GM12878 (cell line): ENCODE data around the gene GTPBP4. TPM values are rescaled to one million over a fixed set of nuclear protein-coding genes. Genes with fewer than 3 reads are reported as not detected.

ENCODE experiments used
- BRCA1 ChIP-seq: IDR thresholded peaks from 2 replicates; pipeline ENCODE4 v1.6.1; 2011; ENCODE audit warnings: low read depth, low read length, improper control_type of control experiment
- CEBPB ChIP-seq, 2 experiments: fragments of 150-350 bp in 1 of 2; IDR thresholded peaks; 2 replicates each; pipeline ENCODE4 v1.6.1; 2012 to 2014; ENCODE audit warnings: low read depth in 2 of 2, low read length in 2 of 2, borderline replicate concordance in 1 of 2, inconsistent platforms in 1 of 2
- DPF2 ChIP-seq: fragments of 450-650 bp; IDR thresholded peaks from 2 replicates; pipeline ENCODE4 v1.6.1; 2017; ENCODE audit warnings: mild to moderate bottlenecking
- EP300 ChIP-seq, 2 experiments: fragments of 150-350 bp in 1 of 2; IDR thresholded peaks; 2 replicates each; pipeline ENCODE4 v1.6.1; 2011 to 2012; ENCODE audit warnings: low read depth in 2 of 2, low read length in 2 of 2, borderline replicate concordance in 1 of 2, improper control_type of control experiment in 1 of 2, inconsistent platforms in 1 of 2; ENCODE audit not compliant: control insufficient read depth in 1 of 2
- HCFC1 ChIP-seq: fragments of 150-350 bp; IDR thresholded peaks from 2 replicates; pipeline ENCODE4 v1.6.1; 2014; ENCODE audit warnings: low read length
- IRF4 ChIP-seq: IDR thresholded peaks from 2 replicates; pipeline ENCODE4 v1.6.1; 2011; ENCODE audit warnings: low read depth, low read length
- KAT2A ChIP-seq: conservative IDR thresholded peaks from 2 replicates; pipeline ENCODE4 v1.6.1; 2011; ENCODE audit warnings: low read depth, low read length; ENCODE audit not compliant: control insufficient read depth
- SIN3A ChIP-seq: IDR thresholded peaks from 2 replicates; pipeline ENCODE4 v1.6.1; 2012; ENCODE audit warnings: low read depth, low read length, improper control_type of control experiment
- TARDBP ChIP-seq: IDR thresholded peaks from 2 replicates; pipeline ENCODE4 v1.6.1; 2016; ENCODE audit warnings: borderline replicate concordance
- ZSCAN29 ChIP-seq: fragments of 450-650 bp; IDR thresholded peaks from 2 replicates; pipeline ENCODE4 v1.6.1; 2017; ENCODE audit warnings: mild to moderate bottlenecking, moderate library complexity
- polyA plus RNA-seq, 11 experiments: library from polyadenylated mRNA; depleted of rRNA in 4 of 11; unstranded in 6 of 11; stranded (reverse) in 5 of 11; fragments of >200 nt; fragmentation: Nextera tagmentation in 4 of 11; fragmentation: Illumina TruSeq in 1 of 11; extraction: Ambion mirVana in 4 of 11; extraction: Trizol in 1 of 11; gene quantifications; 1 replicate in 1 of 11; 2 replicates in 10 of 11; pipeline versions ENCODE4 v1.2.1 to v1.2.3, GENCODE V29; 2011 to 2016; ENCODE audit warnings: inconsistent platforms in 2 of 11, missing spikeins in 2 of 11, low read depth in 1 of 11
- total RNA-seq, 4 experiments: library from RNA; depleted of rRNA in 3 of 4; stranded (reverse); fragments of >200 nt in 3 of 4; fragmentation: Illumina TruSeq in 1 of 4; extraction: Trizol in 1 of 4; gene quantifications; 2 replicates each; pipeline versions ENCODE4 v1.2.1 to v1.2.3, GENCODE V29; 2013 to 2021
- TF ChIP-seq, protein P1 (sequence below): fragments of 450-650 bp; IDR thresholded peaks from 2 replicates; pipeline ENCODE4 v1.6.1; 2016; ENCODE audit warnings: mild to moderate bottlenecking
- TF ChIP-seq, protein P2 (sequence below): fragments of 450-650 bp; IDR thresholded peaks from 2 replicates; pipeline ENCODE4 v1.6.1; 2017; ENCODE audit warnings: antibody characterized with exemption, mild to moderate bottlenecking, moderate library complexity
- TF ChIP-seq, protein P3 (sequence below): fragments of 450-650 bp; IDR thresholded peaks from 2 replicates; pipeline ENCODE4 v1.6.1; 2017; ENCODE audit warnings: low read depth, mild to moderate bottlenecking, moderate library complexity
- TF ChIP-seq, protein P4 (sequence below): IDR thresholded peaks from 2 replicates; pipeline ENCODE4 v1.6.1; 2011; ENCODE audit warnings: borderline replicate concordance, low read depth, mild to moderate bottlenecking, moderate library complexity, low read length; ENCODE audit not compliant: insufficient read depth, poor library complexity, severe bottlenecking
- TF ChIP-seq, protein P5 (sequence below): fragments of 450-650 bp; IDR thresholded peaks from 2 replicates; pipeline ENCODE4 v1.6.1; 2017; ENCODE audit warnings: mild to moderate bottlenecking
- TF ChIP-seq, protein P6 (sequence below): fragments of 450-650 bp; formaldehyde crosslinking; IDR thresholded peaks from 2 replicates; pipeline ENCODE4 v1.4.0; 2020; ENCODE audit warnings: mild to moderate bottlenecking, moderate library complexity

The GTPBP4 gene
- total and polyA plus RNA-seq, 10 of the 15 experiments (the other 5 are each of a cell fraction or from before 2014, with no cell fraction given): 58.5 to 118 (median 71.4) TPM

DNA sequence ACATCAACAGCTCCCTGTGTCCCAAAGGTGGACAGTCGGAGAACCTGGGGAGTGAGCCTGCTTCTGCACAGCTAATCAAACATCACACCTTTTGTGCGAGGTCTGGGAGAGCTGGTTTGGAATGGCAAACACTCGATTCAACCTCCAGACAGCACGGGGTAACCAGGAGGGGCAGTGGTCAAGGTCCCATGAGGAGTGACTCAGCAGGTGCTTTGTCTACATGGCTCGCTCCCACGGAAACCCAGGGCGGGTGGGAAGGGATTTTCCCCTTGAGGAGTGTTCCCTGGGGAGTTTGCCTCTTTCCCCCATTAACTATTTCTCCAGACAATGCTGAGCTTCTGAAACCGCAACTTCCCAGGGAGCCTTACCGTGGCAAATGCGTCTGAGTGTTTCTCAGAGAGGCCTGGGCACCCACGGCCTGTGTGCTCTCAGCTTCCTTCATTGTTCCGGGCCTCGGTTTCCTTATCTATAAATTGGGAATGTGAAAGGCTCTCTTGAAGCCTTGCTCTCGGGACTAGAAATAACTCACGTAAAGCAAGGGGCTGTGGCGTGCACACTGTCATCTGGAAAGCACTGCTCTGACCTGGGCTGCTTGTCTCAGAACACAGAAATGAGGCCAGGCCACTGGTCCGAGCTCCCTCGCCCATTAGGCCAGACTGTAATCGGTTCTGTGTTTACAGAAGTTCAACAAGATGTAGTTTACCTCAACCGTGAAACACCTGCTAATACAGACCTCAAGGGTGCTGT is 14.0 kb upstream of the GTPBP4 start (continued):
- no peak for TF ChIP-seq EP300 (IDR thresholded peaks at IDR 0.05; ENCODE audit: borderline replicate concordance in 1 of 2, control insufficient read depth in 1 of 2, low read depth in 2 of 2, low read length in 2 of 2)
- TF ChIP-seq CEBPB (IDR thresholded peaks at IDR 0.05; ENCODE audit: borderline replicate concordance in 1 of 2, low read depth in 2 of 2, low read length in 2 of 2): no peak
- TF ChIP-seq, protein P1, sequence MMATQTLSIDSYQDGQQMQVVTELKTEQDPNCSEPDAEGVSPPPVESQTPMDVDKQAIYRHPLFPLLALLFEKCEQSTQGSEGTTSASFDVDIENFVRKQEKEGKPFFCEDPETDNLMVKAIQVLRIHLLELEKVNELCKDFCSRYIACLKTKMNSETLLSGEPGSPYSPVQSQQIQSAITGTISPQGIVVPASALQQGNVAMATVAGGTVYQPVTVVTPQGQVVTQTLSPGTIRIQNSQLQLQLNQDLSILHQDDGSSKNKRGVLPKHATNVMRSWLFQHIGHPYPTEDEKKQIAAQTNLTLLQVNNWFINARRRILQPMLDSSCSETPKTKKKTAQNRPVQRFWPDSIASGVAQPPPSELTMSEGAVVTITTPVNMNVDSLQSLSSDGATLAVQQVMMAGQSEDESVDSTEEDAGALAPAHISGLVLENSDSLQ: no peak
- no peak for TF ChIP-seq BRCA1
- TF ChIP-seq, protein P2, sequence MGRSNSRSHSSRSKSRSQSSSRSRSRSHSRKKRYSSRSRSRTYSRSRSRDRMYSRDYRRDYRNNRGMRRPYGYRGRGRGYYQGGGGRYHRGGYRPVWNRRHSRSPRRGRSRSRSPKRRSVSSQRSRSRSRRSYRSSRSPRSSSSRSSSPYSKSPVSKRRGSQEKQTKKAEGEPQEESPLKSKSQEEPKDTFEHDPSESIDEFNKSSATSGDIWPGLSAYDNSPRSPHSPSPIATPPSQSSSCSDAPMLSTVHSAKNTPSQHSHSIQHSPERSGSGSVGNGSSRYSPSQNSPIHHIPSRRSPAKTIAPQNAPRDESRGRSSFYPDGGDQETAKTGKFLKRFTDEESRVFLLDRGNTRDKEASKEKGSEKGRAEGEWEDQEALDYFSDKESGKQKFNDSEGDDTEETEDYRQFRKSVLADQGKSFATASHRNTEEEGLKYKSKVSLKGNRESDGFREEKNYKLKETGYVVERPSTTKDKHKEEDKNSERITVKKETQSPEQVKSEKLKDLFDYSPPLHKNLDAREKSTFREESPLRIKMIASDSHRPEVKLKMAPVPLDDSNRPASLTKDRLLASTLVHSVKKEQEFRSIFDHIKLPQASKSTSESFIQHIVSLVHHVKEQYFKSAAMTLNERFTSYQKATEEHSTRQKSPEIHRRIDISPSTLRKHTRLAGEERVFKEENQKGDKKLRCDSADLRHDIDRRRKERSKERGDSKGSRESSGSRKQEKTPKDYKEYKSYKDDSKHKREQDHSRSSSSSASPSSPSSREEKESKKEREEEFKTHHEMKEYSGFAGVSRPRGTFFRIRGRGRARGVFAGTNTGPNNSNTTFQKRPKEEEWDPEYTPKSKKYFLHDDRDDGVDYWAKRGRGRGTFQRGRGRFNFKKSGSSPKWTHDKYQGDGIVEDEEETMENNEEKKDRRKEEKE: no peak
- TF ChIP-seq, protein P3, sequence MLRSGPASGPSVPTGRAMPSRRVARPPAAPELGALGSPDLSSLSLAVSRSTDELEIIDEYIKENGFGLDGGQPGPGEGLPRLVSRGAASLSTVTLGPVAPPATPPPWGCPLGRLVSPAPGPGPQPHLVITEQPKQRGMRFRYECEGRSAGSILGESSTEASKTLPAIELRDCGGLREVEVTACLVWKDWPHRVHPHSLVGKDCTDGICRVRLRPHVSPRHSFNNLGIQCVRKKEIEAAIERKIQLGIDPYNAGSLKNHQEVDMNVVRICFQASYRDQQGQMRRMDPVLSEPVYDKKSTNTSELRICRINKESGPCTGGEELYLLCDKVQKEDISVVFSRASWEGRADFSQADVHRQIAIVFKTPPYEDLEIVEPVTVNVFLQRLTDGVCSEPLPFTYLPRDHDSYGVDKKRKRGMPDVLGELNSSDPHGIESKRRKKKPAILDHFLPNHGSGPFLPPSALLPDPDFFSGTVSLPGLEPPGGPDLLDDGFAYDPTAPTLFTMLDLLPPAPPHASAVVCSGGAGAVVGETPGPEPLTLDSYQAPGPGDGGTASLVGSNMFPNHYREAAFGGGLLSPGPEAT: no peak; the same call in 1 of the 2 replicates
- TF ChIP-seq KAT2A: no peak
- no peak for TF ChIP-seq TARDBP
- no peak for TF ChIP-seq IRF4
- 0 out of 2 replicates have a peak, but pooled peaks have one; percentile 2 for TF ChIP-seq DPF2
- TF ChIP-seq, protein P4, sequence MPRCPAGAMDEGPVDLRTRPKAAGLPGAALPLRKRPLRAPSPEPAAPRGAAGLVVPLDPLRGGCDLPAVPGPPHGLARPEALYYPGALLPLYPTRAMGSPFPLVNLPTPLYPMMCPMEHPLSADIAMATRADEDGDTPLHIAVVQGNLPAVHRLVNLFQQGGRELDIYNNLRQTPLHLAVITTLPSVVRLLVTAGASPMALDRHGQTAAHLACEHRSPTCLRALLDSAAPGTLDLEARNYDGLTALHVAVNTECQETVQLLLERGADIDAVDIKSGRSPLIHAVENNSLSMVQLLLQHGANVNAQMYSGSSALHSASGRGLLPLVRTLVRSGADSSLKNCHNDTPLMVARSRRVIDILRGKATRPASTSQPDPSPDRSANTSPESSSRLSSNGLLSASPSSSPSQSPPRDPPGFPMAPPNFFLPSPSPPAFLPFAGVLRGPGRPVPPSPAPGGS: no peak
- TF ChIP-seq, protein P5, sequence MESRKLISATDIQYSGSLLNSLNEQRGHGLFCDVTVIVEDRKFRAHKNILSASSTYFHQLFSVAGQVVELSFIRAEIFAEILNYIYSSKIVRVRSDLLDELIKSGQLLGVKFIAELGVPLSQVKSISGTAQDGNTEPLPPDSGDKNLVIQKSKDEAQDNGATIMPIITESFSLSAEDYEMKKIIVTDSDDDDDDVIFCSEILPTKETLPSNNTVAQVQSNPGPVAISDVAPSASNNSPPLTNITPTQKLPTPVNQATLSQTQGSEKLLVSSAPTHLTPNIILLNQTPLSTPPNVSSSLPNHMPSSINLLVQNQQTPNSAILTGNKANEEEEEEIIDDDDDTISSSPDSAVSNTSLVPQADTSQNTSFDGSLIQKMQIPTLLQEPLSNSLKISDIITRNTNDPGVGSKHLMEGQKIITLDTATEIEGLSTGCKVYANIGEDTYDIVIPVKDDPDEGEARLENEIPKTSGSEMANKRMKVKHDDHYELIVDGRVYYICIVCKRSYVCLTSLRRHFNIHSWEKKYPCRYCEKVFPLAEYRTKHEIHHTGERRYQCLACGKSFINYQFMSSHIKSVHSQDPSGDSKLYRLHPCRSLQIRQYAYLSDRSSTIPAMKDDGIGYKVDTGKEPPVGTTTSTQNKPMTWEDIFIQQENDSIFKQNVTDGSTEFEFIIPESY: no peak
- TF ChIP-seq, protein P6, sequence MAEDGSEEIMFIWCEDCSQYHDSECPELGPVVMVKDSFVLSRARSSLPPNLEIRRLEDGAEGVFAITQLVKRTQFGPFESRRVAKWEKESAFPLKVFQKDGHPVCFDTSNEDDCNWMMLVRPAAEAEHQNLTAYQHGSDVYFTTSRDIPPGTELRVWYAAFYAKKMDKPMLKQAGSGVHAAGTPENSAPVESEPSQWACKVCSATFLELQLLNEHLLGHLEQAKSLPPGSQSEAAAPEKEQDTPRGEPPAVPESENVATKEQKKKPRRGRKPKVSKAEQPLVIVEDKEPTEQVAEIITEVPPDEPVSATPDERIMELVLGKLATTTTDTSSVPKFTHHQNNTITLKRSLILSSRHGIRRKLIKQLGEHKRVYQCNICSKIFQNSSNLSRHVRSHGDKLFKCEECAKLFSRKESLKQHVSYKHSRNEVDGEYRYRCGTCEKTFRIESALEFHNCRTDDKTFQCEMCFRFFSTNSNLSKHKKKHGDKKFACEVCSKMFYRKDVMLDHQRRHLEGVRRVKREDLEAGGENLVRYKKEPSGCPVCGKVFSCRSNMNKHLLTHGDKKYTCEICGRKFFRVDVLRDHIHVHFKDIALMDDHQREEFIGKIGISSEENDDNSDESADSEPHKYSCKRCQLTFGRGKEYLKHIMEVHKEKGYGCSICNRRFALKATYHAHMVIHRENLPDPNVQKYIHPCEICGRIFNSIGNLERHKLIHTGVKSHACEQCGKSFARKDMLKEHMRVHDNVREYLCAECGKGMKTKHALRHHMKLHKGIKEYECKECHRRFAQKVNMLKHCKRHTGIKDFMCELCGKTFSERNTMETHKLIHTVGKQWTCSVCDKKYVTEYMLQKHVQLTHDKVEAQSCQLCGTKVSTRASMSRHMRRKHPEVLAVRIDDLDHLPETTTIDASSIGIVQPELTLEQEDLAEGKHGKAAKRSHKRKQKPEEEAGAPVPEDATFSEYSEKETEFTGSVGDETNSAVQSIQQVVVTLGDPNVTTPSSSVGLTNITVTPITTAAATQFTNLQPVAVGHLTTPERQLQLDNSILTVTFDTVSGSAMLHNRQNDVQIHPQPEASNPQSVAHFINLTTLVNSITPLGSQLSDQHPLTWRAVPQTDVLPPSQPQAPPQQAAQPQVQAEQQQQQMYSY (CRISPR knock-in tag): no peak
- TF ChIP-seq HCFC1: no peak
- TF ChIP-seq ZSCAN29: no peak
- TF ChIP-seq SIN3A: no peak
